ENCODE measurements around the gene FAIM2.

GRCh38 chr12:49925433-49926204, 21.9 kb upstream of the FAIM2 start:
- TF ChIP-seq POLR2A (IDR thresholded peaks at IDR 0.05; ENCODE audit: low read depth, low read length) (no peak), POLR2AphosphoS5 (IDR thresholded peaks at IDR 0.05; ENCODE audit: low read depth, low read length) (no peak), POU2F2 (IDR thresholded peaks at IDR 0.05; ENCODE audit: low read depth, low read length) (no peak), TAF1 (IDR thresholded peaks at IDR 0.05; ENCODE audit: low read depth, low read length) (no peak), SPI1 (IDR thresholded peaks at IDR 0.05; ENCODE audit: low read depth, low read length) (no peak)
